GM23338 (cell line): Measurements from ENCODE around the gene RBPJ. TPM values are rescaled to one million over a fixed set of nuclear protein-coding genes. Genes with fewer than 3 reads are reported as not detected.

Experiments
- ATAC-seq: fragments of 200-7000 bp; cut with Tn5 transposase; 3 replicates; pipeline ENCODE4 v1.9.1; 2020
- DNase-seq: peaks from one replicate; pipeline ENCODE4 v3.0.0-alpha.2; 2015; ENCODE audit warnings: low spot score
- H2AFZ ChIP-seq: fragments of 200-600 bp; sonication (generic); 2 replicates; pipeline ENCODE4 v1.8.0; 2016; ENCODE audit warnings: antibody characterized with exemption, mild to moderate bottlenecking, moderate library complexity
- H3F3A ChIP-seq: fragments of 200-600 bp; sonication (generic); replicated peaks from 2 replicates; pipeline ENCODE4 v1.8.0; 2017; ENCODE audit warnings: antibody characterized with exemption, mixed run types, low read depth
- H3K27ac ChIP-seq: fragments of 200-600 bp; sonication (generic); 2 replicates; pipeline ENCODE4 v1.6.1; 2016; ENCODE audit warnings: low read depth
- H3K27me3 ChIP-seq: fragments of 200-600 bp; sonication (generic); 2 replicates; pipeline ENCODE4 v1.8.0; 2016; ENCODE audit warnings: mild to moderate bottlenecking, mixed run types, moderate library complexity; ENCODE audit not compliant: insufficient read depth
- H3K36me3 ChIP-seq: fragments of 200-600 bp; sonication (generic); 2 replicates; pipeline ENCODE4 v1.8.0; 2016; ENCODE audit warnings: mild to moderate bottlenecking; ENCODE audit not compliant: insufficient read depth
- H3K4me1 ChIP-seq: fragments of 200-600 bp; sonication (generic); 2 replicates; pipeline ENCODE4 v1.8.0; 2016; ENCODE audit warnings: mild to moderate bottlenecking, moderate library complexity; ENCODE audit not compliant: insufficient read depth
- H3K4me2 ChIP-seq: fragments of 200-600 bp; sonication (generic); 2 replicates; pipeline ENCODE4 v1.7.1; 2017; ENCODE audit warnings: mixed run types
- H3K4me3 ChIP-seq: fragments of 200-600 bp; sonication (generic); 2 replicates; pipeline ENCODE4 v1.6.1; 2016; ENCODE audit warnings: mixed run types
- H3K79me2 ChIP-seq: fragments of 200-600 bp; sonication (generic); replicated peaks from 2 replicates; pipeline ENCODE4 v1.8.0; 2017; ENCODE audit warnings: mild to moderate bottlenecking; ENCODE audit not compliant: insufficient read depth
- H3K9me2 ChIP-seq: fragments of 200-600 bp; sonication (generic); 2 replicates; pipeline ENCODE4 v1.8.0; 2017; ENCODE audit not compliant: insufficient read depth
- H4K20me1 ChIP-seq: fragments of 200-600 bp; sonication (generic); replicated peaks from 2 replicates; pipeline ENCODE4 v1.8.0; 2017; ENCODE audit warnings: mild to moderate bottlenecking; ENCODE audit not compliant: insufficient read depth
- H3K27ac Mint-ChIP-seq: 2 replicates; pipeline ENCODE4 v1.8.0; 2020; ENCODE audit warnings: inconsistent platforms, mild to moderate bottlenecking, moderate library complexity, mixed read lengths
- H3K27me3 Mint-ChIP-seq: 3 replicates; pipeline ENCODE4 v1.8.0; 2022; ENCODE audit warnings: low read depth, mild to moderate bottlenecking, moderate library complexity, mixed read lengths, inconsistent platforms; ENCODE audit not compliant: insufficient read depth, poor library complexity
- H3K36me3 Mint-ChIP-seq: 3 replicates; pipeline ENCODE4 v1.8.0; 2021; ENCODE audit warnings: low read depth, mild to moderate bottlenecking, inconsistent platforms, moderate library complexity, mixed read lengths
- H3K4me1 Mint-ChIP-seq: 3 replicates; pipeline ENCODE4 v1.8.0; 2020; ENCODE audit warnings: mild to moderate bottlenecking, inconsistent platforms, mixed read lengths
- H3K4me3 Mint-ChIP-seq: 3 replicates; pipeline ENCODE4 v1.8.0; 2021; ENCODE audit warnings: moderate library complexity, mild to moderate bottlenecking, inconsistent platforms, mixed read lengths
- H3K9me3 Mint-ChIP-seq: 3 replicates; pipeline ENCODE4 v1.8.0; 2020; ENCODE audit warnings: moderate library complexity, mild to moderate bottlenecking, inconsistent platforms, mixed read lengths
- EZH2 ChIP-seq: fragments of 200-600 bp; sonication (generic); IDR thresholded peaks from one replicate; pipeline ENCODE4 v1.8.0; 2017; ENCODE audit warnings: antibody characterized with exemption, mild to moderate bottlenecking, low read depth; ENCODE audit not compliant: unreplicated experiment
- EZH2phosphoT487 ChIP-seq: fragments of 200-600 bp; sonication (generic); IDR thresholded peaks from one replicate; pipeline ENCODE4 v1.8.1; 2018; ENCODE audit warnings: antibody characterized with exemption; ENCODE audit not compliant: unreplicated experiment
- JUNB ChIP-seq: IDR thresholded peaks from one replicate; pipeline ENCODE4 v1.6.1; 2016; ENCODE audit warnings: antibody characterized with exemption; ENCODE audit not compliant: unreplicated experiment
- NANOG ChIP-seq: IDR thresholded peaks from 2 replicates; pipeline ENCODE4 v1.6.1; 2016; ENCODE audit warnings: antibody characterized with exemption, borderline replicate concordance
- POLR2AphosphoS5 ChIP-seq: IDR thresholded peaks from 2 replicates; pipeline ENCODE4 v1.6.1; 2016; ENCODE audit warnings: antibody characterized with exemption, low read depth
- ZNF114 ChIP-seq: fragments of 250-450 bp; sonication (Bioruptor Pico); IDR thresholded peaks from 2 replicates; pipeline ENCODE4 v1.5.0; 2020; ENCODE audit warnings: mild to moderate bottlenecking, moderate library complexity
- ZNF331 ChIP-seq: fragments of 250-450 bp; sonication (Bioruptor Pico); IDR thresholded peaks from 2 replicates; pipeline ENCODE4 v1.5.0; 2020; ENCODE audit warnings: low read depth, mild to moderate bottlenecking, moderate library complexity
- polyA plus RNA-seq: library from polyadenylated mRNA; unstranded; fragments of >200 nt; fragmentation: Nextera tagmentation; extraction: Ambion mirVana; gene quantifications from 2 replicates; pipeline ENCODE4 v1.2.1, GENCODE V29; 2016
- total RNA-seq: library from RNA; depleted of rRNA; stranded (reverse); fragments of >200 nt; shearing (Covaris generic); gene quantifications from 2 replicates; pipeline ENCODE4 v1.2.3, GENCODE V29; 2014
- TF ChIP-seq, protein P1 (sequence below): IDR thresholded peaks from 2 replicates; pipeline ENCODE4 v1.6.1; 2016; ENCODE audit warnings: antibody characterized with exemption
- TF ChIP-seq, protein P2 (sequence below), 2 experiments: fragments of 200-600 bp in 1 of 2; sonication (generic) in 1 of 2; conservative IDR thresholded peaks; 2 replicates each; pipeline versions ENCODE4 v1.5.1 to v1.6.1; 2016 to 2017; ENCODE audit warnings: antibody characterized with exemption in 2 of 2, low read depth in 2 of 2, mild to moderate bottlenecking in 2 of 2, moderate library complexity in 1 of 2
- TF ChIP-seq, protein P3 (sequence below): fragments of 250-450 bp; sonication (Bioruptor Pico); IDR thresholded peaks from 2 replicates; pipeline ENCODE4 v1.5.0; 2020; ENCODE audit warnings: mild to moderate bottlenecking, moderate library complexity

RBPJ gene
- total and polyA plus RNA-seq, 2 experiments from 2014 or later, result 212 to 457 TPM

DNA sequence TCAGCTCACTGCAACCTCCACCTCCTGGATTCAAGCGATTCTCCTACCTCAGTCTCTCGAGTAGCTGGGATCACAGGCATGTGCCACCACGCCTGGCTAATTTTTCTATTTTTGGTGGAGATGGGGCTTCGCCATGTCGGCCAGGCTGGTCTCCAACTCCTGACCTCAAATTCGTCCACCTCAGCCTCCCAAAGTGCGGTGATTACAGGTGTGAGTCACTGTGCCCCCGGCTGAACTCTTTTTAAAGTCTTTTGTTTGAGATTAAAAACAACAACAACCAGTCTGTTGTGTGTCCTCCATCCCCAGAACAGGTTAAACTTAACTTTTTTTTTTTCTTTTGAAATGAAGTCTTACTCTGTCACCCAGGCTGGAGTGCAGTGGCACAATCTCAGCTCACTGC, 36.3 kb upstream of the RBPJ start:
- Histone ChIP-seq H3K79me2 (no peaks in the 10 kb centered on the region), H3K36me3 (no peaks in the 10 kb centered on the region), H3F3A (no peaks in the 10 kb centered on the region), H3K9me2 (no peaks in the 10 kb centered on the region), H3K27me3 (no peaks in the 10 kb centered on the region), H3K4me1 (peaks cover 23% of the 10 kb centered on the region), H3K27ac (no peak overlapping the region), H3K4me2 (no peak overlapping the region), H4K20me1 (no peaks in the 10 kb centered on the region), H3K4me3 (no peak overlapping the region), H2AFZ (peak overlapping the region; percentile 56; the same call in 1 of the 2 replicates)
- DNase-seq, result no peak
- TF ChIP-seq EZH2phosphoT487 (no peak), POLR2AphosphoS5 (no peak), ZNF114 (CRISPR knock-in tag) (no peak), EZH2 (no peak), ZNF331 (CRISPR knock-in tag) (no peak), NANOG (no peak), JUNB (no peak)
- TF ChIP-seq, protein P1, sequence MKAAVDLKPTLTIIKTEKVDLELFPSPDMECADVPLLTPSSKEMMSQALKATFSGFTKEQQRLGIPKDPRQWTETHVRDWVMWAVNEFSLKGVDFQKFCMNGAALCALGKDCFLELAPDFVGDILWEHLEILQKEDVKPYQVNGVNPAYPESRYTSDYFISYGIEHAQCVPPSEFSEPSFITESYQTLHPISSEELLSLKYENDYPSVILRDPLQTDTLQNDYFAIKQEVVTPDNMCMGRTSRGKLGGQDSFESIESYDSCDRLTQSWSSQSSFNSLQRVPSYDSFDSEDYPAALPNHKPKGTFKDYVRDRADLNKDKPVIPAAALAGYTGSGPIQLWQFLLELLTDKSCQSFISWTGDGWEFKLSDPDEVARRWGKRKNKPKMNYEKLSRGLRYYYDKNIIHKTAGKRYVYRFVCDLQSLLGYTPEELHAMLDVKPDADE, result no peak
- TF ChIP-seq, protein P2, sequence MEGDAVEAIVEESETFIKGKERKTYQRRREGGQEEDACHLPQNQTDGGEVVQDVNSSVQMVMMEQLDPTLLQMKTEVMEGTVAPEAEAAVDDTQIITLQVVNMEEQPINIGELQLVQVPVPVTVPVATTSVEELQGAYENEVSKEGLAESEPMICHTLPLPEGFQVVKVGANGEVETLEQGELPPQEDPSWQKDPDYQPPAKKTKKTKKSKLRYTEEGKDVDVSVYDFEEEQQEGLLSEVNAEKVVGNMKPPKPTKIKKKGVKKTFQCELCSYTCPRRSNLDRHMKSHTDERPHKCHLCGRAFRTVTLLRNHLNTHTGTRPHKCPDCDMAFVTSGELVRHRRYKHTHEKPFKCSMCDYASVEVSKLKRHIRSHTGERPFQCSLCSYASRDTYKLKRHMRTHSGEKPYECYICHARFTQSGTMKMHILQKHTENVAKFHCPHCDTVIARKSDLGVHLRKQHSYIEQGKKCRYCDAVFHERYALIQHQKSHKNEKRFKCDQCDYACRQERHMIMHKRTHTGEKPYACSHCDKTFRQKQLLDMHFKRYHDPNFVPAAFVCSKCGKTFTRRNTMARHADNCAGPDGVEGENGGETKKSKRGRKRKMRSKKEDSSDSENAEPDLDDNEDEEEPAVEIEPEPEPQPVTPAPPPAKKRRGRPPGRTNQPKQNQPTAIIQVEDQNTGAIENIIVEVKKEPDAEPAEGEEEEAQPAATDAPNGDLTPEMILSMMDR (conservative IDR thresholded peaks at IDR 0.05; ENCODE audit: low read depth in 2 of 2), result no peak
- TF ChIP-seq, protein P3, sequence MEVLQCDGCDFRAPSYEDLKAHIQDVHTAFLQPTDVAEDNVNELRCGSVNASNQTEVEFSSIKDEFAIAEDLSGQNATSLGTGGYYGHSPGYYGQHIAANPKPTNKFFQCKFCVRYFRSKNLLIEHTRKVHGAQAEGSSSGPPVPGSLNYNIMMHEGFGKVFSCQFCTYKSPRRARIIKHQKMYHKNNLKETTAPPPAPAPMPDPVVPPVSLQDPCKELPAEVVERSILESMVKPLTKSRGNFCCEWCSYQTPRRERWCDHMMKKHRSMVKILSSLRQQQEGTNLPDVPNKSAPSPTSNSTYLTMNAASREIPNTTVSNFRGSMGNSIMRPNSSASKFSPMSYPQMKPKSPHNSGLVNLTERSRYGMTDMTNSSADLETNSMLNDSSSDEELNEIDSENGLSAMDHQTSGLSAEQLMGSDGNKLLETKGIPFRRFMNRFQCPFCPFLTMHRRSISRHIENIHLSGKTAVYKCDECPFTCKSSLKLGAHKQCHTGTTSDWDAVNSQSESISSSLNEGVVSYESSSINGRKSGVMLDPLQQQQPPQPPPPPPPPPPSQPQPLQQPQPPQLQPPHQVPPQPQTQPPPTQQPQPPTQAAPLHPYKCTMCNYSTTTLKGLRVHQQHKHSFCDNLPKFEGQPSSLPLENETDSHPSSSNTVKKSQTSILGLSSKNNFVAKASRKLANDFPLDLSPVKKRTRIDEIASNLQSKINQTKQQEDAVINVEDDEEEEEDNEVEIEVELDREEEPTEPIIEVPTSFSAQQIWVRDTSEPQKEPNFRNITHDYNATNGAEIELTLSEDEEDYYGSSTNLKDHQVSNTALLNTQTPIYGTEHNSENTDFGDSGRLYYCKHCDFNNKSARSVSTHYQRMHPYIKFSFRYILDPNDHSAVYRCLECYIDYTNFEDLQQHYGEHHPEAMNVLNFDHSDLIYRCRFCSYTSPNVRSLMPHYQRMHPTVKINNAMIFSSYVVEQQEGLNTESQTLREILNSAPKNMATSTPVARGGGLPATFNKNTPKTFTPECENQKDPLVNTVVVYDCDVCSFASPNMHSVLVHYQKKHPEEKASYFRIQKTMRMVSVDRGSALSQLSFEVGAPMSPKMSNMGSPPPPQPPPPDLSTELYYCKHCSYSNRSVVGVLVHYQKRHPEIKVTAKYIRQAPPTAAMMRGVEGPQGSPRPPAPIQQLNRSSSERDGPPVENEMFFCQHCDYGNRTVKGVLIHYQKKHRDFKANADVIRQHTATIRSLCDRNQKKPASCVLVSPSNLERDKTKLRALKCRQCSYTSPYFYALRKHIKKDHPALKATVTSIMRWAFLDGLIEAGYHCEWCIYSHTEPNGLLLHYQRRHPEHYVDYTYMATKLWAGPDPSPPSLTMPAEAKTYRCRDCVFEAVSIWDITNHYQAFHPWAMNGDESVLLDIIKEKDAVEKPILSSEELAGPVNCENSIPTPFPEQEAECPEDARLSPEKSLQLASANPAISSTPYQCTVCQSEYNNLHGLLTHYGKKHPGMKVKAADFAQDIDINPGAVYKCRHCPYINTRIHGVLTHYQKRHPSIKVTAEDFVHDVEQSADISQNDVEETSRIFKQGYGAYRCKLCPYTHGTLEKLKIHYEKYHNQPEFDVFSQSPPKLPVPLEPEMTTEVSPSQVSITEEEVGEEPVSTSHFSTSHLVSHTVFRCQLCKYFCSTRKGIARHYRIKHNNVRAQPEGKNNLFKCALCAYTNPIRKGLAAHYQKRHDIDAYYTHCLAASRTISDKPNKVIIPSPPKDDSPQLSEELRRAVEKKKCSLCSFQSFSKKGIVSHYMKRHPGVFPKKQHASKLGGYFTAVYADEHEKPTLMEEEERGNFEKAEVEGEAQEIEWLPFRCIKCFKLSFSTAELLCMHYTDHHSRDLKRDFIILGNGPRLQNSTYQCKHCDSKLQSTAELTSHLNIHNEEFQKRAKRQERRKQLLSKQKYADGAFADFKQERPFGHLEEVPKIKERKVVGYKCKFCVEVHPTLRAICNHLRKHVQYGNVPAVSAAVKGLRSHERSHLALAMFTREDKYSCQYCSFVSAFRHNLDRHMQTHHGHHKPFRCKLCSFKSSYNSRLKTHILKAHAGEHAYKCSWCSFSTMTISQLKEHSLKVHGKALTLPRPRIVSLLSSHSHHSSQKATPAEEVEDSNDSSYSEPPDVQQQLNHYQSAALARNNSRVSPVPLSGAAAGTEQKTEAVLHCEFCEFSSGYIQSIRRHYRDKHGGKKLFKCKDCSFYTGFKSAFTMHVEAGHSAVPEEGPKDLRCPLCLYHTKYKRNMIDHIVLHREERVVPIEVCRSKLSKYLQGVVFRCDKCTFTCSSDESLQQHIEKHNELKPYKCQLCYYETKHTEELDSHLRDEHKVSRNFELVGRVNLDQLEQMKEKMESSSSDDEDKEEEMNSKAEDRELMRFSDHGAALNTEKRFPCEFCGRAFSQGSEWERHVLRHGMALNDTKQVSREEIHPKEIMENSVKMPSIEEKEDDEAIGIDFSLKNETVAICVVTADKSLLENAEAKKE (CRISPR knock-in tag), result no peak
- Mint-ChIP-seq H3K27me3 (no peaks in the 10 kb centered on the region), H3K27ac (no peak overlapping the region), H3K4me3 (no peak overlapping the region), H3K4me1 (peaks cover 12% of the 10 kb centered on the region; the same call in 2 of the 3 replicates), H3K36me3 (no peaks in the 10 kb centered on the region), H3K9me3 (no peaks in the 10 kb centered on the region)
- ATAC-seq, result no peak
